ENCODE results near the gene PDGFC. TPM values are rescaled to one million over a fixed set of nuclear protein-coding genes. Genes with fewer than 3 reads are reported as not detected.

PDGFC gene
- total RNA-seq, 1 experiment from 2014 or later, result 64.5 TPM

DNA sequence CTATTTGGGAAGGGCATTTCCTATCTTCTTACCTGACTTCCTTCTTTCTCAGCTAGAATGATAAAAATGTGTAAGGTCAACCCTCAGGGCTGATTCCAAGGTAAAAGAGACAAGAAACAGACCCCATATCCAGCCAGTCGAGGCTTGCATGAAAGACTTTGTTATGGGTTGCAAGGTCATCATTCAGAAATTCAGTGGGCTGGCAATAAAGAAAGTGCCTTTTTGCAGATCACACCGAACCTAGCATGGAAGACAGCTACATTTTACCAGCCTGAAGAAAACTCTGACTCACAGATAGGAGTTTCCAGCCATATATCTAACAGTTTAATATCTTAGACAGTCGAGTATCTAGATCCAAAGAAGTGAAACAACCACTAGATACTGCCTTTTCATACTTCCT is 87.4 kb downstream of the PDGFC start:
- H3K27ac Mint-ChIP-seq (ENCODE audit: unreplicated experiment), result no peak overlapping the region

DNA sequence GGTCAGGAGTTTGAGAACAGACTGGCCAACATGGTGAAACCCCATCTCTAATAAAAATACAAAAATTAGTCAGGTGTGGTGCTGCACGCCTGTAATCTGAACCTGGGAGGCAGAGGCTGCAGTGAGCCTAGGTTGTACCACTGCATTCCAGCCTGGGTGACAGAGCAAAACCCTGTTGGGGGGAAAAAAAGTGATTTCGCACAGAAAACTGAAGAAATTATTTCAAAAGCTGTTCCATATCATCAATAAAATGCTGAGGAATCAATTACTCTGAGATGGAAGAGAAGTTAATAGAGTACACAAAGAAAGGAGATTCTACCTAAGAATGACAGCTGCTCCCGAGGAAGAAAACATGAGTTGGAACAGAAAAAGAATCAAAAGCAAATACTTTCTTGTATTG is 95.9 kb downstream of the PDGFC start:
- H3K27ac Mint-ChIP-seq (ENCODE audit: unreplicated experiment), result no peak overlapping the region
- CTCF ChIA-PET, result no interaction called here

More for the DNA sequence above, 87.4 kb downstream of the PDGFC start:
- BruUV-seq (replicated peaks), result no TSS peak
- no peak for DNase-seq
- peaks cover 10% of the 10 kb centered on the region for H3K4me1 Mint-ChIP-seq (ENCODE audit: low read depth, unreplicated experiment)
- CTCF ChIA-PET, result no interaction called here
- TF ChIP-seq, protein P1, sequence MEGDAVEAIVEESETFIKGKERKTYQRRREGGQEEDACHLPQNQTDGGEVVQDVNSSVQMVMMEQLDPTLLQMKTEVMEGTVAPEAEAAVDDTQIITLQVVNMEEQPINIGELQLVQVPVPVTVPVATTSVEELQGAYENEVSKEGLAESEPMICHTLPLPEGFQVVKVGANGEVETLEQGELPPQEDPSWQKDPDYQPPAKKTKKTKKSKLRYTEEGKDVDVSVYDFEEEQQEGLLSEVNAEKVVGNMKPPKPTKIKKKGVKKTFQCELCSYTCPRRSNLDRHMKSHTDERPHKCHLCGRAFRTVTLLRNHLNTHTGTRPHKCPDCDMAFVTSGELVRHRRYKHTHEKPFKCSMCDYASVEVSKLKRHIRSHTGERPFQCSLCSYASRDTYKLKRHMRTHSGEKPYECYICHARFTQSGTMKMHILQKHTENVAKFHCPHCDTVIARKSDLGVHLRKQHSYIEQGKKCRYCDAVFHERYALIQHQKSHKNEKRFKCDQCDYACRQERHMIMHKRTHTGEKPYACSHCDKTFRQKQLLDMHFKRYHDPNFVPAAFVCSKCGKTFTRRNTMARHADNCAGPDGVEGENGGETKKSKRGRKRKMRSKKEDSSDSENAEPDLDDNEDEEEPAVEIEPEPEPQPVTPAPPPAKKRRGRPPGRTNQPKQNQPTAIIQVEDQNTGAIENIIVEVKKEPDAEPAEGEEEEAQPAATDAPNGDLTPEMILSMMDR (IDR thresholded peaks at IDR 0.05; ENCODE audit: unreplicated experiment), result no peak
- H3K9me3 Mint-ChIP-seq (ENCODE audit: low read depth, unreplicated experiment), result no peaks in the 10 kb centered on the region
- no peaks in the 10 kb centered on the region for H3K36me3 Mint-ChIP-seq (ENCODE audit: insufficient read depth, unreplicated experiment)
- no peaks in the 10 kb centered on the region for H3K27me3 Mint-ChIP-seq (ENCODE audit: unreplicated experiment)
- intact Hi-C loops (cut with micrococcal nuclease; ENCODE audit: unreplicated experiment), result no loop called here
- no peak overlapping the region for H3K4me3 Mint-ChIP-seq (ENCODE audit: low read depth, unreplicated experiment)

DNA sequence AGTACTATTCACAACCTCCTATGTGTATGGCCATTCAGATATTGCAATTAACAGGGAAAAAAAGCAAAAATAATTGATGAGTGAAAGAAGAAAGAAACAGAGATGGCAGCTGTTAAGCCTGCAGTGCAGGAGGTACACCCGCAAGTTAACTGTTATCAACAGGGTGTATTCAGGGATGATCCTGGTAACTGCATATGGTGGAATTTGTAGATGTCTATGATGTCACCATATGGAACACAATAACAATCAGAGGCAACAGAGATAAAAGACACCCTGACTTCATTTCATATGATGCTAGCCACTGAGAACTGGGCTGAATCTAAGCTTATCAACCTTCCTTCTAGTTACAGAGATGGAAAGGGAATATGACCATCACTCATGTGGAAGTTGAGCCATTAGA is 96.5 kb downstream of the PDGFC start:
- no peaks in the 10 kb centered on the region for H3K36me3 Mint-ChIP-seq (ENCODE audit: insufficient read depth, unreplicated experiment)
- BruUV-seq (replicated peaks), result no TSS peak
- CTCF ChIA-PET, result no interaction called here
- H3K27ac Mint-ChIP-seq (ENCODE audit: unreplicated experiment), result no peak overlapping the region
- TF ChIP-seq, protein P1 (IDR thresholded peaks at IDR 0.05; ENCODE audit: unreplicated experiment), result no peak
- H3K4me3 Mint-ChIP-seq (ENCODE audit: low read depth, unreplicated experiment), result no peak overlapping the region
- intact Hi-C loops (cut with micrococcal nuclease; ENCODE audit: unreplicated experiment), result no loop called here
- peaks cover 18% of the 10 kb centered on the region for H3K4me1 Mint-ChIP-seq (ENCODE audit: low read depth, unreplicated experiment)
- H3K9me3 Mint-ChIP-seq (ENCODE audit: low read depth, unreplicated experiment), result no peaks in the 10 kb centered on the region
- H3K27me3 Mint-ChIP-seq (ENCODE audit: unreplicated experiment), result no peaks in the 10 kb centered on the region
- DNase-seq, result no peak

More for the DNA sequence above, 95.9 kb downstream of the PDGFC start:
- no peaks in the 10 kb centered on the region for H3K27me3 Mint-ChIP-seq (ENCODE audit: unreplicated experiment)
- H3K9me3 Mint-ChIP-seq (ENCODE audit: low read depth, unreplicated experiment), result no peaks in the 10 kb centered on the region
- H3K4me1 Mint-ChIP-seq (ENCODE audit: low read depth, unreplicated experiment), result peaks cover 18% of the 10 kb centered on the region
- H3K4me3 Mint-ChIP-seq (ENCODE audit: low read depth, unreplicated experiment), result no peak overlapping the region
- intact Hi-C loops (cut with micrococcal nuclease; ENCODE audit: unreplicated experiment), result no loop called here
- DNase-seq, result peak; percentile 2
- TF ChIP-seq, protein P1 (IDR thresholded peaks at IDR 0.05; ENCODE audit: unreplicated experiment), result no peak
- no peaks in the 10 kb centered on the region for H3K36me3 Mint-ChIP-seq (ENCODE audit: insufficient read depth, unreplicated experiment)
- no TSS peak for BruUV-seq (replicated peaks)

DNA sequence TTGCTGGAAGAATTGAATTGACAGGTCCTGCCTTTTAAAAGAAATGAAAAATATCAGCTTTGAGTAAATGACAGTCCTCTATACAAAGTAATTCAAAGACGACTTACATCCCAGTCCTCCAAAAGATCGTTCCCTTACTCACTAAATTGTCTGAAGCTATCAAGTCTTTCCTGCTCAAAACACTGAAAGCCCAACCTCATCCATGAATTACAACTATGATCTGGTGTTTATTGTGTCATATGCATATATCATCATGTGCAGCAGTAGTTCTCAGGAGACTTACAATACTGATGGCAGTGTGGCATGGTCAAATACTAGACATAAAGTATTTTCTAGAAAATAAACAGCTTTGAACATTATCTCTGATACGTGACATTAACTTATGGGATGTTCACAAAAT is 97.8 kb downstream of the PDGFC start:
- H3K9me3 Mint-ChIP-seq (ENCODE audit: low read depth, unreplicated experiment), result no peaks in the 10 kb centered on the region
- BruUV-seq (replicated peaks), result no TSS peak
- H3K36me3 Mint-ChIP-seq (ENCODE audit: insufficient read depth, unreplicated experiment), result no peaks in the 10 kb centered on the region
- CTCF ChIA-PET, result no interaction called here
- H3K27me3 Mint-ChIP-seq (ENCODE audit: unreplicated experiment), result no peaks in the 10 kb centered on the region
- no peak for DNase-seq
- intact Hi-C loops (cut with micrococcal nuclease; ENCODE audit: unreplicated experiment), result no loop called here
- H3K4me3 Mint-ChIP-seq (ENCODE audit: low read depth, unreplicated experiment), result no peak overlapping the region
- no peak overlapping the region for H3K27ac Mint-ChIP-seq (ENCODE audit: unreplicated experiment)
- TF ChIP-seq, protein P1 (IDR thresholded peaks at IDR 0.05; ENCODE audit: unreplicated experiment), result no peak
- peaks cover 18% of the 10 kb centered on the region for H3K4me1 Mint-ChIP-seq (ENCODE audit: low read depth, unreplicated experiment)

Data from Calu3 (cell line).